Middle frontal gyrus (tissue), 1 donor: ENCODE data around the gene BSG.
A peak's percentile ranks its signal among the peaks of the same experiment; 100 is the strongest.

ENCODE experiments used
- DNase-seq: peaks from one replicate; pipeline ENCODE4 v3.0.0-alpha.2; 2015; ENCODE audit warnings: low spot score; ENCODE audit errors: extremely low spot score

The BSG gene

GRCh38 chr19:572140-572742, at the start of gene BSG:
TSS of gene BSG (plus strand) at chr19:572596. CDS start at chr19:572635, 39 bp downstream.
- peak; percentile 96 for DNase-seq

DNA sequence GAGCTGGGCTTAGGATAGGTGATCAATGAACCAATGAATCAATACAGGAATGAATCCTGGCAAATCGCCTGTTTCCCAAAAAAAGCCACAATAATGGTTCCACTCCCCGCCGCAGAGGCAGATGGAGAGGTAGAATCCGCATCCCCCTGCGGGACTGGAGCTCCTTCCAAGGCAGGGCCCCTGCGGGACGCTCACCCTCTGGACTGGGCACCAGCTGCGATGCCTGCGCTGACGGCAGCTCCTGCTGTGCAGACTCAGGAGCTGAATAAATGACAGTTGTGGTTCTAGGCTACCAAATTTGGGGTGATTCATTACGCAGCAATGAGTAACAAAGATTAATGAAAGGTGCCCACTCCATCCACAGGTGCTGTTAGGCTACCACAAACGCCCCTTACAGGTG, 49.7 kb upstream of the BSG start:
- no peak for DNase-seq

DNA sequence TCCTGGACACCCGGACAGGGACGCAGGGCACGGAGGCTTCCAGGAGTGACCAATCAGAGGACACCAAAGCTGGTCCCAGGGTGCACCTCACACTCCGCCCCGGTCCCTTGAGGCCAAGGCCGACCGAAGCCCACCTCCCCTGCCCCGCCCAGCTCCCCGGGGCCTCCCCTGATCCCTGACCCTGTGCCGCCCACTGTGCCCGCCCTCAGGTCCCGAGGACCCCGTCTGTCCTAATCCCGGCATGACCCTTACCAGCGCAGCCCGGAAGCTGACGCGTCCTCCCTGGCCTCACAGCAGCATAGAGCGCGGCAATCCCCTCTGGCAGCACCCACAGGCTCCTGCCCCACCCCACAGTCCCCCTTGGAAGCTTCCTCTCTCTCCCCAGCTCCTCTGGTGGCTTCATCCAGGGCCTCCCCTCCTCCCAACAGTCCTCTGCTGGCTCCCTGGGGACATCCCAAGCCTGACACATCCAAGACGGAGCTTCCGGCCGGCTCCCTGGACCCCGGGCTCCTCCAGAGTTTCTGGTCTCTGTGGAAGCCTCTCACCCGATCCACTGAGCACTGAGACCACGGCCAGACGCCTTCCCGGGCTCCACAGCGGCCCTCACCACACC, 48.2 kb upstream of the BSG start:
- no peak for DNase-seq

GRCh38 chr19:525029-525428, 47.4 kb upstream of the BSG start:
- DNase-seq, result no peak

- no peak for DNase-seq
Observed at GRCh38 chr19:525857-526419, 46.5 kb upstream of the BSG start.

- no peak for DNase-seq
Observed at GRCh38 chr19:530134-531008, 42.0 kb upstream of the BSG start.

GRCh38 chr19:531009-531752, 41.2 kb upstream of the BSG start:
- DNase-seq, result peak; percentile 14

- no peak for DNase-seq
Observed at GRCh38 chr19:531753-532560, 40.4 kb upstream of the BSG start, which contains the start of gene CDC34. TSS of gene CDC34 (plus strand) at chr19:531760. CDS start at chr19:531932, 172 bp downstream.

DNA sequence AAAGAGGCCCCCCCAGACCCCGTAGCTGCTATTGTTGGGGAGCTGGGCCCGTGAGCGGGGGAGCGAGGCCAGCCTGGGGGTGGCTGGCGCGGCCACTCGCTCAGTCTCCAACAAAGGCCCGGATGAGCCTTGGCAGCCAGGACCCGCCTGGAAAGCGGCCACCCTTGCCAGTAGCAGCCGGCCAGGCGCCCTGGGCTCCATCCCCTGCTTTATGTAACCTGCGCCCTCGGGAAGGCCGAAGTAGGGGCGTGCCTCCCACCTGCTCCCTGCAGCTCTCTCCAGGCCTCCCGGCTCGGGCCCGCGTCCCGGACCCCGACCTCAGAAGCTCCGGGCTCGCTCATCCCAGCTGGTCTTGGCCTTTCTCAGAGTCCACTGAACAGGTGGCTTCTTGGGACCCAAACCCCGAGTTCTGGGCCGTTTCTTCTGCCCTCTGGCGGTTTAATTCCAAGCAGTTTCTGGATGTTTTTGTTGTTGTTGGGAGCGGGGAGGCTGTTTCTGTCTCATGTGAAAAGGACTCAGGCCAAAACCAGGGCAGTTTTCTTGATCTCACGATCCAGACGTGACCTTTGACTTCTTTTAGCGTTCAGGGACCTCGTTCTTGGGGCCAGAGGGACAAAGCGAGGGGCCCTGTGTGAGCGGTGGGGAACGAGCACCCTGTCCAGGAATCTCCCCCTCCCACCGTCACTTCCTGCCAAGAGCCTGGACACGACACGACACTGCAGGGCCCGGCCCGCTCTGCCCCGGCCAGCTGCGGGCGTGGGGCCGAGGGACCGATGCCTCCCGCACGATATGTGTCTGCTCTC, 39.6 kb upstream of the BSG start:
- peak; percentile 38 for DNase-seq

- no peak for DNase-seq
Observed at GRCh38 chr19:533364-534058, 38.9 kb upstream of the BSG start.

DNA sequence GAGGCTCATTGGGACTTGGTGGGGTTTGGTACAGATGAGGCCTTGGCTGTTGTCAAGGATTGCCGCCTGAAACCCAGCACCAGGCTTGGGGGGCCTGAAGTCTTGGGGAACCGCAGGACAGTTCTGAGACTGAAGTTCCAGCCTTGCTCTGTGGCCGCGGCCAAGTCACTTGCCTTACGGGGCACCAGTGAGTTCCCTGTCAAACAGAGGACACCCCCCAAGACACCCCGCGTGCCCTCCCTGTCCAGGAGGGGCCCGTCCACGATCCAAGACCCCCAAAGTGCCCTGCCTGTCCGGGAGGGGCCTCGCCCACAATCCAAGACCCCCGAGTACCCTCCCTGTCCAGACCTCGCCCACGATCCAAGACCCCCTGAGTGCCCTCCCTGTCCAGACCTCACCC, 38.3 kb upstream of the BSG start:
- no peak for DNase-seq

GRCh38 chr19:535017-535835, 37.2 kb upstream of the BSG start:
- no peak for DNase-seq

DNA sequence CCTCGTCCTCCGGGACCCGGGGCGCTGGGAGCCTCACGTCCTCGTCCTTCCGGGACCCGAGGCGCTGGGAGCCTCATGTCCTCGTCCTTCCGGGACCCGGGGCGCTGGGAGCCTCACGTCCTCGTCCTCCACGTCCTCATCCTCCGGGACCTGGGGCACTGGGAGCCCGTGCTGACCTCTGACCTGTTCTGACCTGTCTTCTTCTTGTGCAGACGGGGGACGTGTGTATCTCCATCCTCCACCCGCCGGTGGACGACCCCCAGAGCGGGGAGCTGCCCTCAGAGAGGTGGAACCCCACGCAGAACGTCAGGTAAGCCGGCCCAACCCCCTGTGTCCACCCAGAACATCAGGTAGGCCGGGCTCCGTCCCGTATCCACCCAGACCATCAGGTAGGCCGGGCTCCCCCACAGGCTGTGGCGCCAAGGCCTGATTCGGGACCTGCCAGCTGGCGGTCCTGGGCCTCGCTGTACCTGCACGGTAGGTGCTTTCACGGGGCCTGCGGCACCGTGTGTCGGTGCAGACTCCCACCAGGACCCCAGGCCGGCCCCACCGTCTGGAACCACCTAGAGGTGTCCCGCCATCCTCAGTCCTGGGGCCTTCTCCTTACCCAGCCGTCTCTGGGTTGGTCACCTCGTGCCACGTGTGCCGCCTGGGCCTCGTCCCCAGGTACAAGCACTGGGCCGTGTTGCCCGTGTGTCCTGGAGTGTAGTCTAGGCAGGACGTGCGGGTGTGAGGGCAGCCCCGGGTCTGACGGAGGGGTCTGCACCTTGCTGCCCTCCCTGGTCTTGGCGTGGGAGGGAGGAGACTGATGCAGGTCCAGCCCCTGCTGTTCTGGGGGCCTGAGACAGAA, 36.1 kb upstream of the BSG start:
- DNase-seq, result no peak

DNA sequence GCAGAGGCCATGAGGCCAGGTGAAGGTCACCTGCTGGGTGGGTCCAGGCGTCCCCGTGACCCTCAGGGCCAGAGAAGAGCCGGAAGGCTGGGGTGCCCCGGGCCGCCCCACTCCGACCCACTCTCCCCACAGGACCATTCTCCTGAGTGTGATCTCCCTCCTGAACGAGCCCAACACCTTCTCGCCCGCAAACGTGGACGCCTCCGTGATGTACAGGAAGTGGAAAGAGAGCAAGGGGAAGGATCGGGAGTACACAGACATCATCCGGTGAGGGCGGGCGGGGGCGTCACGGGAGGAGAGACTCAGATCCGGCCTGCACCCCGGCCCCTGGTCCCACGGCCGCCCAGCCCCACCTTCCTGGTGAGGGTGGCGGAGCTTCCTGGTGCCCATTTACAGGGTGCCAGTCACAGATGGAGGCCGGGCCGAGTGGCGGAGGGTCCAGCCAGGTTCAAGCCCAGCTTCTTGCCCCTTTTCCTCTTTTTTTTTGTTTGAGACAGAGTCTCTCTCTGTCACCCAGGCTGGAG, 35.5 kb upstream of the BSG start:
- DNase-seq, result no peak

GRCh38 chr19:538641-539428, 33.6 kb upstream of the BSG start:
- no peak for DNase-seq

DNA sequence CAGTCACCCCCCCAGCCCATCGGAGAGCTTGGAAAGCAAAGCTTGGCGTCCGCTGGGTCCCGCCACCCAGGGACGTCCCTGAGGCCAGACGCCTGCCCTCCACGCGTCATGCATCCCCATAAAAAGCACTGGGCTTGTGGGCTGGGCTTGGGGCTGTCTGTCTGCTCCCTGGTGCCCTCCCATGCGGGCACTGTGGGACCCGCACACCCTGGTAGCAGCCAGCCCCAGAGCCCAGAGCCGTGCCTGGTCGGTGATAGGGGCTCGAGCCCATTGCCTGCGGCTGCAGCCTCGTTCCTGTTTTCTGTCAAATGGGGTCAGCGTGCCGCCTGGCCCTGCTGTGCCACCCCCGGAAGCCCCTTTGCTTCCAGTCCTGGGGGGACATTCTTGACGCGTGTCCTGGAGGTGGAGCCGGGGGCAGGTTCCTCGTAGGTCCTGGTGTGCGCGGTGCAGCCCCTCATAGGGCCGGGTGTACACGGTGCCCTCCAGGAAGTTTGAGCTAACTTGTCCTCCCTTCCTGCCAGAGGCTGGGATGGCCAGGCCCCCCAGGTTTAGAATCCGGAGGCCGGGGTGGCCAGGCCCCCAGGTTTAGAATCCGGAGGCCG, 32.9 kb upstream of the BSG start:
- no peak for DNase-seq
